ENCODE results near the gene SSR1. TPM values are rescaled to one million over a fixed set of nuclear protein-coding genes. Genes with fewer than 3 reads are reported as not detected.

The SSR1 gene
- polyA plus RNA-seq, 1 donor from 2014 or later = 53.0 TPM

DNA sequence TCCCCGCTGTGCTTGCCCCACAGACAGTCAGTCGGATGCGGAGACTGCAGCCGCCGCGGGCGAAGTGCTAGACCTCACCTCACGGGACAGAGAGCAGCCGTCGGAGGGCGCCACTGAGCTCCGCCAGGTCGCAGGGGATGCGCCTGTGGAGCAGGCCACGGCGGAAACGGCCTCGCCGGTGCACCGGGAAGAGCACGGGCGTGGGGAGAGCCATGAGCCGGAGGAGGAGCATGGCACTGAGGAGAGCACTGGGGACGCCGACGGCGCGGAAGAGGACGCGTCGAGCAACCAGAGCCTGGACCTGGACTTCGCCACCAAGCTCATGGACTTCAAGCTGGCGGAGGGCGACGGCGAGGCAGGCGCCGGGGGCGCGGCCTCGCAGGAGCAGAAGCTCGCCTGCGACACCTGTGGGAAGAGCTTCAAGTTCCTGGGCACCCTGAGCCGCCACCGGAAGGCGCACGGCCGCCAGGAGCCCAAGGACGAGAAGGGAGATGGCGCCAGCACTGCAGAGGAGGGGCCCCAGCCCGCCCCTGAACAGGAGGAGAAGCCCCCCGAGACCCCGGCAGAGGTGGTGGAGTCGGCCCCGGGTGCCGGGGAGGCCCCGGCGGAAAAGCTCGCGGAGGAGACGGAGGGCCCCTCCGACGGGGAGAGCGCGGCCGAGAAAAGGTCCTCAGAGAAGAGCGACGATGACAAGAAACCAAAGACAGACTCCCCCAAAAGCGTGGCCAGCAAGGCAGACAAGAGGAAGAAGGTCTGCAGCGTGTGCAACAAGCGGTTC, 66.4 kb downstream of the SSR1 start:
- H3F3A ChIP-seq (ENCODE audit: insufficient read depth, low read length, poor library complexity, severe bottlenecking) = no peaks in the 10 kb centered on the region
- H3K4me2 ChIP-seq (ENCODE audit: low read length) = no peak overlapping the region
- no peaks in the 10 kb centered on the region for H3K9me3 ChIP-seq (ENCODE audit: low read length)
- no peaks in the 10 kb centered on the region for H4K20me1 ChIP-seq (ENCODE audit: insufficient read depth)
- no peak overlapping the region for H3K4me3 ChIP-seq (ENCODE audit: low read length)
- no peaks in the 10 kb centered on the region for H3K9me2 ChIP-seq (ENCODE audit: insufficient read depth, low read length)
- no peak overlapping the region for H2AFZ ChIP-seq (ENCODE audit: low read depth, low read length)
- H3K36me3 ChIP-seq (ENCODE audit: insufficient read depth, low read length) = no peaks in the 10 kb centered on the region
- H3K79me2 ChIP-seq (replicated peaks; ENCODE audit: insufficient read depth, low read length) = no peaks in the 10 kb centered on the region
- no peaks in the 10 kb centered on the region for H3K27me3 ChIP-seq (ENCODE audit: insufficient read depth, low read depth, low read length)
- H3K9ac ChIP-seq (ENCODE audit: low read length) = no peak overlapping the region
- no peak for TF ChIP-seq MXI1 (conservative IDR thresholded peaks at IDR 0.05; ENCODE audit: poor library complexity, severe bottlenecking)
- TF ChIP-seq SMC3 (conservative IDR thresholded peaks at IDR 0.05; ENCODE audit: poor library complexity) = no peak
- TF ChIP-seq TAF1 (IDR thresholded peaks at IDR 0.05; ENCODE audit: low read depth) = no peak
- no peak for TF ChIP-seq EP300 (conservative IDR thresholded peaks at IDR 0.05; ENCODE audit: poor library complexity, severe bottlenecking)
- TF ChIP-seq POLR2AphosphoS5 (IDR thresholded peaks at IDR 0.05) = no peak
- TF ChIP-seq RAD21 (conservative IDR thresholded peaks at IDR 0.05) = no peak
- TF ChIP-seq, protein P1, sequence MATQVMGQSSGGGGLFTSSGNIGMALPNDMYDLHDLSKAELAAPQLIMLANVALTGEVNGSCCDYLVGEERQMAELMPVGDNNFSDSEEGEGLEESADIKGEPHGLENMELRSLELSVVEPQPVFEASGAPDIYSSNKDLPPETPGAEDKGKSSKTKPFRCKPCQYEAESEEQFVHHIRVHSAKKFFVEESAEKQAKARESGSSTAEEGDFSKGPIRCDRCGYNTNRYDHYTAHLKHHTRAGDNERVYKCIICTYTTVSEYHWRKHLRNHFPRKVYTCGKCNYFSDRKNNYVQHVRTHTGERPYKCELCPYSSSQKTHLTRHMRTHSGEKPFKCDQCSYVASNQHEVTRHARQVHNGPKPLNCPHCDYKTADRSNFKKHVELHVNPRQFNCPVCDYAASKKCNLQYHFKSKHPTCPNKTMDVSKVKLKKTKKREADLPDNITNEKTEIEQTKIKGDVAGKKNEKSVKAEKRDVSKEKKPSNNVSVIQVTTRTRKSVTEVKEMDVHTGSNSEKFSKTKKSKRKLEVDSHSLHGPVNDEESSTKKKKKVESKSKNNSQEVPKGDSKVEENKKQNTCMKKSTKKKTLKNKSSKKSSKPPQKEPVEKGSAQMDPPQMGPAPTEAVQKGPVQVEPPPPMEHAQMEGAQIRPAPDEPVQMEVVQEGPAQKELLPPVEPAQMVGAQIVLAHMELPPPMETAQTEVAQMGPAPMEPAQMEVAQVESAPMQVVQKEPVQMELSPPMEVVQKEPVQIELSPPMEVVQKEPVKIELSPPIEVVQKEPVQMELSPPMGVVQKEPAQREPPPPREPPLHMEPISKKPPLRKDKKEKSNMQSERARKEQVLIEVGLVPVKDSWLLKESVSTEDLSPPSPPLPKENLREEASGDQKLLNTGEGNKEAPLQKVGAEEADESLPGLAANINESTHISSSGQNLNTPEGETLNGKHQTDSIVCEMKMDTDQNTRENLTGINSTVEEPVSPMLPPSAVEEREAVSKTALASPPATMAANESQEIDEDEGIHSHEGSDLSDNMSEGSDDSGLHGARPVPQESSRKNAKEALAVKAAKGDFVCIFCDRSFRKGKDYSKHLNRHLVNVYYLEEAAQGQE (IDR thresholded peaks at IDR 0.05; ENCODE audit: borderline replicate concordance) = no peak
- no peak for TF ChIP-seq EZH2 (IDR thresholded peaks at IDR 0.05; ENCODE audit: borderline replicate concordance, insufficient read depth, low read length, poor library complexity, severe bottlenecking)
- TF ChIP-seq CTCF (IDR thresholded peaks at IDR 0.05; ENCODE audit: poor library complexity, severe bottlenecking) = no peak
- H3K27ac ChIP-seq (ENCODE audit: low read length) = no peak overlapping the region

DNA sequence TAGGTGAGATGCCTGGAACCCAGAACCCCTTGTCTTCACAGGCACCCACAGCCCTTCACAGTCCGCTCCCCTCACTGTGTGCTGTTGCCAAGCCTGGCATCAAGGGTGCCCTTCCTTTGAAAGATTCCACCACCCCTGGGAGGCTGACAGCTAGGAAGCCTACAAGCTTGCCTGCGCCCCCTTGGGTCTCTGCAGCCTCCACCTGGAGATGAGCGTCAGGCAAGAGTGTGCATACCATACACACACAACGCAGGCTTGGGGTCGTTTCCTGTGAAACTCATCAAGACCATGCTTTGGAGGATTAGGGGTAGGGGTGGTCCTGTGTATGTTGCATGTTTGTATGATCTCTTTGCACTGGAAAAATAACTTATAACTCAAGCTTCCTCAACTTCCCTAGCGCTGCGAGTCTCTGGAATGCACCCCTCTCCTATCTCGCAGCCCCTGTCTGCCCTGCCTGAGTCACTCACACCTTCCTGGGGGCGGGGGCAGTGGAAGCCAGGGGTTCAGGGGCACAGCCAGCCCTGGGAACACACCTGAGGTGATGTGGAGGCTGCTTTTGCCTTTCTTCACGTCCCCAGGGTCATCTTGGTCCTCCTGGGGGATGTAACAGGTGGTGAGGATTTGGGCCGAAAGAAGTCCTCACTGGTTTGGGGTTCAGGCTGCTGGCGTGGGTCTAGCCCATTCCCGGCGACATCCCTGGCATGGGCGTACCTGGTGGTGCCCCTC, 67.2 kb downstream of the SSR1 start:
- Histone ChIP-seq H4K20me1 (ENCODE audit: insufficient read depth) (no peaks in the 10 kb centered on the region), H3K9me2 (ENCODE audit: insufficient read depth, low read length) (no peaks in the 10 kb centered on the region), H3K27me3 (ENCODE audit: insufficient read depth, low read depth, low read length) (no peaks in the 10 kb centered on the region), H3K36me3 (ENCODE audit: insufficient read depth, low read length) (no peaks in the 10 kb centered on the region), H3K9ac (ENCODE audit: low read length) (no peak overlapping the region), H3K4me2 (ENCODE audit: low read length) (no peak overlapping the region), H3K4me3 (ENCODE audit: low read length) (no peak overlapping the region), H3K79me2 (replicated peaks; ENCODE audit: insufficient read depth, low read length) (no peaks in the 10 kb centered on the region), H2AFZ (ENCODE audit: low read depth, low read length) (no peak overlapping the region), H3K9me3 (ENCODE audit: low read length) (no peaks in the 10 kb centered on the region), H3K27ac (ENCODE audit: low read length) (no peak overlapping the region), H3F3A (ENCODE audit: insufficient read depth, low read length, poor library complexity, severe bottlenecking) (no peaks in the 10 kb centered on the region)
- TF ChIP-seq, protein P1 (IDR thresholded peaks at IDR 0.05; ENCODE audit: borderline replicate concordance) = no peak
- TF ChIP-seq SMC3 (conservative IDR thresholded peaks at IDR 0.05; ENCODE audit: poor library complexity) = no peak
- no peak for TF ChIP-seq MXI1 (conservative IDR thresholded peaks at IDR 0.05; ENCODE audit: poor library complexity, severe bottlenecking)
- no peak for TF ChIP-seq TAF1 (IDR thresholded peaks at IDR 0.05; ENCODE audit: low read depth)
- TF ChIP-seq POLR2AphosphoS5 (IDR thresholded peaks at IDR 0.05) = no peak
- no peak for TF ChIP-seq EP300 (conservative IDR thresholded peaks at IDR 0.05; ENCODE audit: poor library complexity, severe bottlenecking)

All from neural cell (in vitro differentiated cells).